GM18861 (cell line): Measurements from ENCODE around the gene SLC39A5.
"Not testable (repeated sequence)": the region's sequence is repeated elsewhere in the genome, so short reads cannot be mapped to it uniquely, and the experiment has no call there.

Source experiments
- ATAC-seq: cut with Tn5 transposase; IDR thresholded peaks from one replicate; pipeline ENCODE4 v1.9.1; 2021; ENCODE audit not compliant: unreplicated experiment

Gene SLC39A5

DNA sequence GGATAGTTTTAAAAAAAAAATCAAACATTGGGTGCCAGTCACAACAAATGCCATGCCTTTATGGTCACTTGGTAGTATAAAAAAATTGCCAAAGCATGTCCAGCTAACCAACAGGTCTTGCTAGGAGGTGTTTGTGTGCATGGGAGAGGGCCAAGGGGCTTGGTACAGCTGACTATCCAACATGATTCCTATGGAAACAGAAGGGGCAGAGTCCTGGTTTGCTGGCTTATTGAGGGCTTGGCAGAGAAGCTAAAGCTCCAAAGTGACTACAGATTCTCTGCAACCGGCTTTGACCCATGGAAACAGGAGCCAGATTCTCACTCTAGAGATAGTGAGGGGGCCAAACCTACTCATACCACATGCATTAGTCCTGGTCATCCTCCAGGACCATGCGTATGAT lies 42.6 kb downstream of the SLC39A5 start:
- not testable (repeated sequence) for ATAC-seq

DNA sequence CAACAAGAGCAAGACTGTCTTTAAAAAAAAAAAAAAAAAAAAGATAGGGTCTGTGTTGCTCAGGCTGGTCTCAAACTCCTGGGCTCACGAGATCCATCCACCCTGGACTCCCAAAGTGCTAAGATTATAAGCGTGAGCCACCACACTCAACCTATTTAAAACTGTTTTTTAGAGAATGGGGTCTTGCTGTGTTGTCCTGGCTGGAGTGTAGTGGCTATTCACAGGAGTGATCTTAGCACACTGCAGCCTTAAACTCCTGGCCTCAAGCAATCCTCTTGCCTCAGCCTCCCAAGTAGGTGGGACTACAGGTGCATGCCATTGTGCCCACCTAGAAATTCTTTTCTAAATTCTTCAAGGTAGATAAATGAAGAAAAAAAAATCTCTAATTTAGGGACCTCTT lies 44.4 kb downstream of the SLC39A5 start:
- ATAC-seq = no peak

DNA sequence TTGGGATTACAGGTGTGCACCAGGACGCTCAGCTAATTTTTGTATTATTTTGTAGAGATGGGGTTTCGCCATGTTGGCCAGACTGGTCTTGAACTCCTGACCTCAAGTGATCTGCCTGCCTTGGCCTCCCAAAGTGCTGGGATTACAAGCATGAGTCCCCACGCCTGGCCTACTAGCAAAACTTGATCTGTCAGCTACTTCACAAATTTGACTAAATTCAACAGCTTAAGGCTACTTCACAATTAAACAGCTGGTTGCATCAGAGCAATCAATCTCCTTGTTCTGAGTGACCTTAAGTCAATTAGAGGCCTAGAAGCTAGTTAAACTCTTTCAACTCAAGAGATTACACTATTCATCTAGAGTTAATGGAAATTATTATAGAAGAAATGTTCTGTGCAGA lies 49.1 kb downstream of the SLC39A5 start:
- no peak for ATAC-seq

DNA sequence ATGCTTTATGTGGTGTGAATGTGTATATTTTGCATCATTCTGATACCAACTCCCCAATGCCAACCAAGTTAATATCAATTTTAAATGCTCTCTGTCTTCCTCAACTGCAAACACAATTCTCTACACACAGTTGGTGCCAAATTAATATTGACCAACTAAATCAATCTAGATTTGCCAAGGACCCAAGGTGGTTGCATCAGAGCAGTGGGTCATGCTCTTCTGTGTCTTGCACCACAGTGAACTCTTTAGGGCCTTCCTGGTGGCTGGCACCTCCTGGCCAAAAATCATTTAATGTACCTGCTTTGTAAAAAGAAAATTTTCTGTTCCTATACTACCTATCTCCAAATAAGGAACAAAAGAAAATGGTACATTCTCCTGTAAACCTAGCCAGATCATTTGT lies 51.0 kb downstream of the SLC39A5 start:
- ATAC-seq = no peak

DNA sequence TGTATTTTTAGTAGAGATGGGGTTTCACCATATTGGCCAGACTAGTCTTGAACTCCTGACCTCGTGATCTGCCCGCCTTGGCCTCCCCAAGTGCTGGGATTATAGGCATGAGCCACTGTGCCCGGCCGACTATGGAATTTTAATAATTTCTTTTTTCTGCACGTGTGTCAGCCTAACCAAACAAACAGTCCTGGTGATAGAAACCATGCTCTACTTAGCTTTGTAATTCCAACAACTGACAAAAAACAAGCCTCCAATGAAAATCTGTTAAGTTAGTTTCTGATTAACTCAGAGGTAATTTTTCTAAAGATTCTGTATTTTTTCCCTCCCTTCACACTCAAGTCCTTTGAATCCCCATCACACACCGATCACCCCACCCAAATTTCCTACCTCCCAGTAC lies 52.2 kb downstream of the SLC39A5 start:
- no peak for ATAC-seq

DNA sequence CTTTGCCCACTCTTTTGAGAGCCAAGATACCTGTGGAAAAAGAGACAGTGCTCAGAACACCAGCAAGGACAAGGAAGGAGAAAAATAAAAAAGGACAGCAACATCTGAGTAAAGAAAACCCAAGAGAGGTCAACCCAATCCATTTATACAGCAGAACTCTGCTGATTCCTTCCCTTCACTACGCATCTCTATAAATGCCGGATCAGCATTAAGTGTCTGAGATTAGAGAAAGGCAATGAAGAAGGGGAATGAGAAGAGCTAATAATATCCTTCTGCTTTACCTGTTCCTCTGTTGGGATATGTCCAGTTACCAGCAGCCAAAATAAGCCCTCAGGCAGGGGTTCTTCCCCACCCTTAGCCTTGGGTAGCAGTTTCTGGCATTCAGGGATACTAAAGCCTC lies 52.7 kb downstream of the SLC39A5 start:
- no peak for ATAC-seq

DNA sequence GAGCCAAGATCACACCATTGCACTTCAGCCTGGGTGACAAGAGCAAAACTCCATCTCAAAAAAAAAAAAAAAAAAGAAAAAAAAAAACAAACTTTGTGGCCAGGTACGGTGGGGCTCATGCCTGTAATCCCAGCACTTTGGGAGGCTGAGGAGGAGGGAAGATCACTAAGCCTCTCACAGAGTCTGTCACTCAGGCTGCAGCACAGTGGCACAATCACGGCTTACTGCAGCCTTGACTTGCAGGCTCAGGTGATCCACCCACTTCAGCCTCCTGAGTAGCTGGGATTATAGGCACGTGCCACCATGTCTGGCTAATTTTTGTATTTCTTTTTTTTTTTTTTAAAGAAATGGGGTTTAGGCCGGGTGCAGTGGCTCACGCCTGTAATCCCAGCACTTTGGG lies 54.4 kb downstream of the SLC39A5 start:
- not testable (repeated sequence) for ATAC-seq

DNA sequence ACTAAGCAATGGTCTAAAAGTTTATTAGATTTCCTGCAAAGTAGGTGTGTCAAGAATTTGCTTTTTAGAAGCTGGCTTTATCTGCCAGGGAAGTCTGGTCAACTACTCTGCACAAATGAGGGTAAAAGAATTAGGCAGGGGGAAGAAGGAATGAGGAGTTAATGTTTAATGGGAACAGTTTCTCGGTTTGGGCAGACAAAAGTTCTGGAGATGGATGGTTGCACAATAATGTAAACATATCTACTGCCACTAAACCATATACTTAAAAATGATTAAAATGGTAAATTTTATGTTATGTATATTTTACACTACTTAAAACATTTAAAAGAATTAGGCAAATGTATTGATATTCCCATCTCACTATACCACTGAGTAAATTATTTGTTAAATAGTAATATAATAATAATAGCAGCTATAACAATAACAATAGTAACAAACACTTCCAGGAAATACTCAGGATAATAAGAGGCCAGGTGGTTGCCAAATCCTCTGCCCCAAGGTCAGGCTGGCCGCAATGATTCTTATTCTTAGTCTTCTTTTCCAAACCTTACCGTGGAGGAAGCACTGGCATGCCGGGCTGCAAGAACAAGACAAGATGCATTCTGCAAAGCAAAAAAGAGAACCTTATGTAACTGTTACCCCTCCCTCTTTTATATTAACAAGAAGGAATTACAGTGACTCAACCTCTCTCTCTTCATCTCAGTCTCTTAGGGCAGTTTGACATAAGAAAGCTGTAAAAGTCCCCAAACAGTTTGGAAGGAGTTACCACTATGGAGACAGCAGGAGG lies 56.4 kb downstream of the SLC39A5 start:
- ATAC-seq = no peak
